Lung (tissue), 12 donors: ENCODE measurements around the gene HS6ST2. TPM values are rescaled to one million over a fixed set of nuclear protein-coding genes. Genes with fewer than 3 reads are reported as not detected.

Experiments used
- ATAC-seq: fragments of 200-7000 bp; cut with Tn5 transposase; one replicate; pipeline ENCODE4 v1.9.1; 2020; ENCODE audit warnings: moderate number of reproducible peaks; ENCODE audit not compliant: insufficient read depth, low FRiP score
- DNase-seq, 3 donors: peaks; one replicate each; pipeline ENCODE4 v3.0.0-alpha.2; 2013 to 2017
- H3K27ac ChIP-seq, 2 donors: one replicate each; pipeline ENCODE4 v1.5.1; 2013; ENCODE audit warnings: mild to moderate bottlenecking in 2 of 2, moderate library complexity in 2 of 2, control low read depth in 1 of 2, inconsistent platforms in 1 of 2, low read depth in 1 of 2, low read length in 1 of 2
- H3K27me3 ChIP-seq, 3 donors: one replicate each; pipeline ENCODE4 v1.5.1; 2013; ENCODE audit warnings: low read length in 2 of 3; ENCODE audit not compliant: control insufficient read depth in 3 of 3, insufficient read depth in 3 of 3
- H3K36me3 ChIP-seq, 4 donors: one replicate each; pipeline ENCODE4 v1.5.1; 2013; ENCODE audit warnings: low read length in 4 of 4, mild to moderate bottlenecking in 1 of 4, moderate library complexity in 1 of 4; ENCODE audit not compliant: control insufficient read depth in 4 of 4, insufficient read depth in 4 of 4
- H3K4me1 ChIP-seq, 5 donors: one replicate each; pipeline ENCODE4 v1.5.1; 2013; ENCODE audit warnings: low read length in 5 of 5, mild to moderate bottlenecking in 2 of 5, moderate library complexity in 1 of 5; ENCODE audit not compliant: control insufficient read depth in 5 of 5, insufficient read depth in 5 of 5
- H3K4me3 ChIP-seq: one replicate; pipeline ENCODE4 v1.5.1; 2013; ENCODE audit warnings: mild to moderate bottlenecking, control low read depth, moderate library complexity
- H3K9ac ChIP-seq, 2 donors: one replicate each; pipeline ENCODE4 v1.5.1; 2013; ENCODE audit warnings: low read length in 2 of 2, control low read depth in 1 of 2; ENCODE audit not compliant: insufficient read depth in 1 of 2
- H3K9me3 ChIP-seq, 4 donors: one replicate each; pipeline ENCODE4 v1.5.1; 2013; ENCODE audit warnings: low read length in 3 of 4, mild to moderate bottlenecking in 1 of 4, moderate library complexity in 1 of 4; ENCODE audit not compliant: control insufficient read depth in 4 of 4, insufficient read depth in 3 of 4
- CTCF ChIP-seq: IDR thresholded peaks from 2 replicates; pipeline ENCODE4 v1.5.1; 2012; ENCODE audit warnings: mild to moderate bottlenecking; ENCODE audit errors: control extremely low read depth, extremely low read depth
- WGBS, 2 donors: extraction: QIAGEN DNeasy Blood & Tissue Kit; methylation state at CpG; one replicate each; pipeline ENCODE4 v1.1.7; 2013; 5-methylcytosine and 5-hydroxymethylcytosine counted together
- polyA plus RNA-seq, 2 donors: library from polyadenylated mRNA; stranded (reverse); fragments of 200-250 nt; gene quantifications; one replicate each; pipeline ENCODE4 v1.2.1, GENCODE V29; 2013
- total RNA-seq, 2 donors: library from RNA; depleted of rRNA in 1 of 2; stranded (reverse); fragments of >200 nt in 1 of 2; gene quantifications; one replicate each; pipeline ENCODE4 v1.2.1, GENCODE V29; 2014 to 2021
- donor health status: control.
- donor health status: control.
- donor health status: Bipolar disorder and iron deficiency.
- donor health status: healthy.
- donor health status: DM: yes; HTN: yes; CAD: no.

HS6ST2 gene
- total and polyA plus RNA-seq, 4 donors: 0.28 to 14.3 (median 2.2) TPM

- no peaks in the 10 kb centered on the region for H3K36me3 ChIP-seq
- peak; percentile 57 to 66 (median 58) for DNase-seq
- ATAC-seq: no peak
- 52 to 54% methylated on average over 10 of the region's 10 CpGs for WGBS, 2 donors
- H3K9me3 ChIP-seq: no peaks in the 10 kb centered on the region
- no peak overlapping the region for H3K9ac ChIP-seq
- no peak overlapping the region for H3K4me3 ChIP-seq
- no peak overlapping the region for H3K27ac ChIP-seq
- TF ChIP-seq CTCF: no peak
- peaks cover 0 to 36% (median 17%) of the 10 kb centered on the region in 3 donors for H3K27me3 ChIP-seq
- no peaks in the 10 kb centered on the region for H3K4me1 ChIP-seq
Measured at GRCh38 chrX:132612821-132613564, 345.4 kb downstream of the HS6ST2 start.

GRCh38 chrX:132610536-132610935 is 347.9 kb downstream of the HS6ST2 start:
- Histone ChIP-seq H3K4me1 (no peaks in the 10 kb centered on the region), H3K9me3 (no peaks in the 10 kb centered on the region), H3K27me3 (peaks cover 3 to 33% (median 10%) of the 10 kb centered on the region in 3 donors), H3K27ac (no peak overlapping the region), H3K4me3 (no peak overlapping the region), H3K9ac (no peak overlapping the region), H3K36me3 (no peaks in the 10 kb centered on the region)
- ATAC-seq: no peak
- TF ChIP-seq CTCF: no peak
- 63 to 87% methylated on average over 4 of the region's 4 CpGs for WGBS, 2 donors
- DNase-seq: no peak

GRCh38 chrX:132609362-132609848 is 349.0 kb downstream of the HS6ST2 start:
- no peaks in the 10 kb centered on the region for H3K9me3 ChIP-seq
- ATAC-seq: no peak
- H3K4me3 ChIP-seq: no peak overlapping the region
- DNase-seq: peak in 1 of 3 donors; percentile 10
- peaks cover 3 to 32% (median 12%) of the 10 kb centered on the region in 3 donors for H3K27me3 ChIP-seq
- no peak for TF ChIP-seq CTCF
- H3K36me3 ChIP-seq: no peaks in the 10 kb centered on the region
- WGBS, 2 donors: 82% methylated on average over 1 of the region's 1 CpG
- H3K9ac ChIP-seq: no peak overlapping the region
- H3K4me1 ChIP-seq: no peaks in the 10 kb centered on the region
- no peak overlapping the region for H3K27ac ChIP-seq
